ENCODE data around the gene CIP2A. TPM values are rescaled to one million over a fixed set of nuclear protein-coding genes. Genes with fewer than 3 reads are reported as not detected.
A peak's percentile ranks its signal among the peaks of the same experiment; 100 is the strongest.

CIP2A gene
- total RNA-seq, 4 donors from 2014 or later, result 2.0 to 6.2 (median 2.1) TPM

DNA sequence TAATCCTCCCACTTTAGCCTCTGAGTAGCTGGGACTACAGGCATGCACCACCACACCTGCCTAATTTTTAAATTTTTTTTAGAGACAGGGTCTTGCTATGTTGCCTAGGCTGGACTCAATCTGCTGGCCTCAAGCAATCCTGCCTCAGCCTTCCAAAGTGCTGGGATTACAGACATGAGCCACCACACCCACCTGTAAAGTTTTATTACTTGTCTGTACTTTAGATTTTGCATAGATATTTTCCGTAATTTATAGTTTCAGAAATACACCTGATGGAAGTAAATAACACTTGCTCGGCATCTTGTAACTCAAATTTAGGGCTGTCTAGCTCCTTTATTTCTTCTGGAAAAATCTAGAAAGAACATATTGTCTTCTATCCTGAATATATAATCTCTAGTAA lies 6.1 kb upstream of the CIP2A start:
- Histone ChIP-seq H3K27ac (replicated peaks in 1 of 4) (no peak overlapping the region), H3K36me3 (no peaks in the 10 kb centered on the region), H3K4me3 (no peak overlapping the region), H3K9me3 (no peaks in the 10 kb centered on the region), H3K27me3 (no peaks in the 10 kb centered on the region), H3K4me1 (peaks cover 5 to 12% (median 8%) of the 10 kb centered on the region in 4 donors)
- 94% methylated on average over 2 of the region's 2 CpGs for WGBS
- TF ChIP-seq POLR2AphosphoS5 (IDR thresholded peaks at IDR 0.05), result no peak
- no peak for TF ChIP-seq POLR2A (IDR thresholded peaks at IDR 0.05; ENCODE audit: low read depth)
- intact Hi-C loops (cut with DNase I), result loop anchor here (1.0 kb wide), 1 partner anchor 11 kb away; no protein-coding TSS in a partner anchor
- no peak for DNase-seq (ENCODE audit: extremely low spot score)

GRCh38 chr3:108590460-108590859 lies 1.2 kb upstream of the CIP2A start:
- WGBS, result 19% methylated on average over 4 of the region's 4 CpGs
- H3K27me3 ChIP-seq, result no peaks in the 10 kb centered on the region
- no peak for DNase-seq (ENCODE audit: extremely low spot score)
- H3K9me3 ChIP-seq, result no peaks in the 10 kb centered on the region
- no peaks in the 10 kb centered on the region for H3K36me3 ChIP-seq
- H3K4me1 ChIP-seq, result peaks cover 15 to 29% (median 22%) of the 10 kb centered on the region in 4 donors
- no peak overlapping the region for H3K27ac ChIP-seq (replicated peaks in 1 of 4)
- no peak for TF ChIP-seq CTCF (IDR thresholded peaks at IDR 0.05)
- intact Hi-C loops (cut with DNase I), result no loop called here
- peak overlapping the region; percentile 66 to 81 (median 76) for H3K4me3 ChIP-seq

- H3K36me3 ChIP-seq, result no peaks in the 10 kb centered on the region
- peak overlapping the region; percentile 87 to 94 (median 90) for H3K27ac ChIP-seq (replicated peaks in 1 of 4)
- TF ChIP-seq POLR2AphosphoS5 (IDR thresholded peaks at IDR 0.05) (no peak), CTCF (IDR thresholded peaks at IDR 0.05) (no peak), EP300 (IDR thresholded peaks at IDR 0.05) (no peak), POLR2A (IDR thresholded peaks at IDR 0.05; ENCODE audit: low read depth) (no peak)
- H3K4me1 ChIP-seq, result peaks cover 15 to 29% (median 22%) of the 10 kb centered on the region in 4 donors
- H3K27me3 ChIP-seq, result no peaks in the 10 kb centered on the region
- no peak for DNase-seq (ENCODE audit: extremely low spot score)
- intact Hi-C loops (cut with DNase I), result no loop called here
- under 1% methylated on average over 11 of the region's 11 CpGs for WGBS
- no peaks in the 10 kb centered on the region for H3K9me3 ChIP-seq
- peak overlapping the region; percentile 66 to 81 (median 76) for H3K4me3 ChIP-seq
Observed at GRCh38 chr3:108589998-108590323, 723 bp upstream of the CIP2A start.

- under 1% methylated on average over 8 of the region's 8 CpGs for WGBS
- intact Hi-C loops (cut with DNase I), result no loop called here
- H3K36me3 ChIP-seq, result peaks cover 0 to 4% (median 0%) of the 10 kb centered on the region in 4 donors
Observed at GRCh38 chr3:108588601-108589000, 637 bp downstream of the CIP2A start.

GRCh38 chr3:108578064-108578463 lies 11.2 kb downstream of the CIP2A start:
- DNase-seq (ENCODE audit: extremely low spot score), result no peak
- H3K4me1 ChIP-seq, result no peaks in the 10 kb centered on the region
- no peak overlapping the region for H3K27ac ChIP-seq (replicated peaks in 1 of 4)
- TF ChIP-seq POLR2AphosphoS5 (IDR thresholded peaks at IDR 0.05), result no peak
- TF ChIP-seq POLR2A (IDR thresholded peaks at IDR 0.05; ENCODE audit: low read depth), result no peak
- TF ChIP-seq EP300 (IDR thresholded peaks at IDR 0.05), result no peak
- no peak for TF ChIP-seq CTCF (IDR thresholded peaks at IDR 0.05)
- intact Hi-C loops (cut with DNase I), result no loop called here
- H3K4me3 ChIP-seq, result no peak overlapping the region
- peaks cover 0 to 17% (median 2%) of the 10 kb centered on the region in 4 donors for H3K36me3 ChIP-seq
- H3K9me3 ChIP-seq, result no peaks in the 10 kb centered on the region
- no peaks in the 10 kb centered on the region for H3K27me3 ChIP-seq
- WGBS, result 93% methylated on average over 2 of the region's 2 CpGs

More at GRCh38 chr3:108588601-108589000, 637 bp downstream of the CIP2A start:
- no peak for DNase-seq (ENCODE audit: extremely low spot score)
- no peaks in the 10 kb centered on the region for H3K9me3 ChIP-seq
- H3K27ac ChIP-seq (replicated peaks in 1 of 4), result peak overlapping the region; percentile 87 to 94 (median 90)
- peaks cover 15 to 29% (median 22%) of the 10 kb centered on the region in 4 donors for H3K4me1 ChIP-seq
- no peaks in the 10 kb centered on the region for H3K27me3 ChIP-seq
- peak overlapping the region; percentile 66 to 81 (median 76) for H3K4me3 ChIP-seq
- TF ChIP-seq POLR2A (IDR thresholded peaks at IDR 0.05; ENCODE audit: low read depth) (no peak), EP300 (IDR thresholded peaks at IDR 0.05) (no peak), POLR2AphosphoS5 (IDR thresholded peaks at IDR 0.05) (no peak), CTCF (IDR thresholded peaks at IDR 0.05) (no peak)
